Activated CD4-positive, CD25-positive, alpha-beta regulatory T cell (primary cell): ENCODE results near the gene MEPCE.
A peak's percentile ranks its signal among the peaks of the same experiment; 100 is the strongest.
"Not testable (repeated sequence)": the region's sequence is repeated elsewhere in the genome, so short reads cannot be mapped to it uniquely, and the experiment has no call there.

Source experiments
- DNase-seq, 4 experiments: peaks; one replicate each; lab custom pipeline; 2025; lab: John Stamatoyannopoulos, UW

The MEPCE gene

DNA sequence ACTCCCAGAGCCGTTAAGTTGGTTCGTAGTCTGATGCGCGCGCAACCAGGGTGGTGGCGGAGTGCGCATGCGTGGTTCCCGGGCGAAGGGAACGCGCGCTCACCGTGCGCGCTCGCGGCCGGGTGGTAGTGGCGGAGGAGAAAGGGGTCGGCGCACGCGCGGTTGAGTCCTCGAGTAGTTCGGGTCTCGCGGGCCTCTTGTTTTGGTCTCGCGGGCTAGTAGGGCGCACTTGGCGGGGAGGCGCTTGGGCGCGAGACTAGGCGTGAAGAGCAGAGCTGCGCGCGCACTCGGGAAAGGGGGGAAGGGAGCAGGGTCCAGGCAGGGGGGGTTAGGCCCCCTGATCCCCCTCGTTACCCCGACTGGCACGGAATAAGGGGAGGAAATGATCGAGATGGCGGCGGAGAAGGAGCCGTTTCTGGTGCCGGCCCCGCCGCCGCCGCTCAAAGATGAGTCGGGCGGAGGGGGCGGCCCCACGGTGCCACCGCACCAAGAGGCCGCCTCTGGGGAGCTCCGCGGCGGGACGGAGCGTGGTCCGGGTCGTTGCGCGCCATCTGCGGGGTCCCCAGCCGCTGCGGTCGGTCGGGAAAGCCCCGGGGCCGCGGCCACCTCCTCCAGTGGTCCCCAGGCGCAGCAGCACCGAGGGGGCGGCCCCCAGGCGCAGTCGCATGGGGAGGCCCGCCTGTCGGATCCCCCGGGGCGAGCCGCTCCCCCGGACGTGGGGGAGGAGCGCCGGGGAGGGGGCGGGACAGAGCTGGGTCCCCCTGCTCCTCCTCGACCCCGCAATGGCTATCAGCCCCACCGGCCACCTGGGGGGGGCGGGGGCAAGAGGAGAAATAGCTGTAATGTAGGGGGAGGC is at the start of gene MEPCE:
Gene MEPCE, plus strand, starts transcription at position 195 of the 856 bp plus-strand sequence. Its CDS starts 188 bp downstream, at position 383.
- DNase-seq, result peak; percentile 93 to 98 (median 94)

GRCh38 chr7:100380196-100380595 is 49.4 kb upstream of the MEPCE start:
- DNase-seq, result no peak

DNA sequence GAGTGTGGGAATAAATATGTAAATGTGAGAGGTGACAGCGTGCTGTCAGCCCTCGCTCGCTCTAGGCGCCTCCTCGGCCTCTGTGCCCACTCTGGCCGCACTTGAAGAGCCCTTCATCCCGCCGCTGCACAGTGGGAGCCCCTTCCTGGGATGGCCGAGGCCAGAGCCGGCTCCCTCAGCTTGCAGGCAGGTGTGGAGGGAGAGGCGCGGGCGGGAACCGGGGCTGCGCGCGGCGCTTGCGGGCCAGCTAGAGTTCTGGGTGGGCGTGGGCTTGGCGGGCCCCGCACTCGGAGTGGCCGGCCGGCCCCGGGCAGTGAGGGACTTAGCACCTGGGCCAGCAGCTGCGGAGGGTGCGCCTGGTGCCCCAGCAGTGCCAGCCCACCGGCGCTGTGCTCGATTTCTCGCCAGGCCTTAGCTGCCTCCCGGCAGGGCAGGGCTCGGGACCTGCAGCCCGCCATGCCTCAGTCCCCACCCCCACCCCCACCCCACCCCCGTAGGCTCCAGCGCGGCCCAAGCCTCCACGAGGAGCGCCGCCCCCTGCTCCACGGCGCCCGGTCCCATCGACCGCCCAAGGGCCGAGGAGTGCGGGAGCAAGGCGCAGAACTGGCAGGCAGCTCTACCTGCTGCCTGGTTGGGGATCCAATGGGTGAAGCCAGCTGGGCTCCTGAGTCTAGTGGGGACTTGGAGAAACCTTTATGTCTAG is 47.9 kb upstream of the MEPCE start:
- DNase-seq, result not testable (repeated sequence)

GRCh38 chr7:100382234-100382853 is 47.3 kb upstream of the MEPCE start:
- not testable (repeated sequence) for DNase-seq

- no peak for DNase-seq
Measured at GRCh38 chr7:100384628-100385294, 44.9 kb upstream of the MEPCE start.

DNA sequence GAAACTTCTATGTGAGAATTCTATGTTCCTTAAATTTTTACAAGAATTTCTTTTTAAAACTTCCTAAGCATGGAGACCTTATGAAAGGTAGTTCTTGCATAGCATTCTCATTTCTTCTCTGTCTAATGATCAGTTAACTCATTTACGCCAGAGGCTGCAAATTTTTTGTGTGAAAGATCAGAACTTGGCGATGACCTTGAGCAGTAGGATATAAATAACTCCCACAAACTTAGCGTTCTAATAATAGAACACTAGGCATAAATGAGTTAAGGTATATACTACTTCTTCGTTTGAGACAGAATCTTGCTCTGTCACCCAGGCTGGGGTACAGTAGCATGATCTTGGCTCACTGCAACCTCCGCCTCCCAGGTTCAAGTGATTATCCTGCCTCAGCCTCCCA is 42.7 kb upstream of the MEPCE start:
- DNase-seq, result no peak

GRCh38 chr7:100387695-100388094 is 41.9 kb upstream of the MEPCE start:
- no peak for DNase-seq

DNA sequence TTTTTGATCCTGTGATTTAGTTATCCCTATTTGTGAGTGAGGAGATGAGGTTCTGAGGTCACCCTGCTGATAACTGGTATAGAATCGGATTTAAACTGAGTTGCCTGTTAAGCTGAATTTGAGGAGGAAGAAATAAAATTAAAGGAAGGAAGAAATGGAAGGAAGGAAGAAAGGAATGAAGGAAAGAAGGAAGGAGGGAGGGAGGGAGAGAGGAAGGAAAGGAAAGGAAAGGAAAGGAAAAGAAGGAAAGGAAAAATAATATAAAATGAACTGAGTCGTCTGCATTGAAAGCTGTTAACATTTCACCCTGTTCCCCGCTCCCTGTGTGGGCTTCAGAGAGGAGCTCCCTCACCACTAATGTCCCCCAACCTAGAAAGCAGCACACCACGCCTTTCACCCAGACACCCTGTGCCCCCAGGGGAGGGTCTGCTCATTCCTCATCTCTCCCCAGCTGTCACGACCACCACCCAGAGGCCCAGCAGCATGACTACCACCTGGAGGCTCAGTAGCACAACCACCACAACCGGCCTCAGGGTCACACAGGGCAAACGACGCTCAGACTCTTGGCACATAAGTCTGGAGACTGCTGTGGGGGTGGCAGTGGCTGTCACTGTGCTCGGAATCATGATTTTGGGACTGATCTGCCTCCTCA is 40.1 kb upstream of the MEPCE start:
- DNase-seq, result no peak

DNA sequence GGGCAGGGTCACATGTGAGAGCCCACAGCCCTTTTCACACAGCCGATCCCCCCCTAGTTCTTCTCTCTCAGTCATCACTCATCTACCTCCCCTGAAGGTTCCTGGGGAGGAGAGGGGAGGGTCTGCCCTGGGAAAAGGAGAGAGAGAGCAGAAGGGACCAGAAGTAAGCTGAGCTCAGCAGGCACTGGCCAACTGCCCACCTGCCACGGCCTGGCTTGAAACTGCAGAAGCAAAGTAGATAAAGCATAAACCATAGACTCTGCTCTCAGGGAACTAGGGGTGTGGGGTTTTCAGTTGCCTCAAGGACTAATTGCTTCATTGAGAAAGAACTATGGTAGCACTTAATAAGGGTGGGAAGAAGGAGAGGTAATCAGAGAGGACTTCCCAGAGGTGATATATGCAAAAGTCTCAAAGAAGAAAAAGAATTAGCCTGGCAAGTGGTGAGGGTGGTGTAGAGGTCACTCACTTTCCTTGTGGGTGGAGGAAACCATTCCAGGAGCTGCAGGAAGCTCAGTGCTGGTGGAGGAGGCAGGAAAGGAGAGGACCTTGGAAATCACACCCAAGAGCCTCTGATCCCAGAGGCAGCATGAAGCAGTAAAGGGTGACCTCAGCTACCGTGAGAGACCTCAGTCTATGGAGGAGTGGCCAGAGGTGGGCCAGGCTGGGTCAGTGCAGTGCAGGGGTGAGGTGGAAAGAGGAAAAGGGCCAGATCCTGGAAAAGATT is 39.2 kb upstream of the MEPCE start:
- DNase-seq, result no peak

- DNase-seq, result no peak
Measured at GRCh38 chr7:100393233-100393905, 36.3 kb upstream of the MEPCE start.

- DNase-seq, result no peak
Measured at GRCh38 chr7:100394077-100394476, 35.6 kb upstream of the MEPCE start.

DNA sequence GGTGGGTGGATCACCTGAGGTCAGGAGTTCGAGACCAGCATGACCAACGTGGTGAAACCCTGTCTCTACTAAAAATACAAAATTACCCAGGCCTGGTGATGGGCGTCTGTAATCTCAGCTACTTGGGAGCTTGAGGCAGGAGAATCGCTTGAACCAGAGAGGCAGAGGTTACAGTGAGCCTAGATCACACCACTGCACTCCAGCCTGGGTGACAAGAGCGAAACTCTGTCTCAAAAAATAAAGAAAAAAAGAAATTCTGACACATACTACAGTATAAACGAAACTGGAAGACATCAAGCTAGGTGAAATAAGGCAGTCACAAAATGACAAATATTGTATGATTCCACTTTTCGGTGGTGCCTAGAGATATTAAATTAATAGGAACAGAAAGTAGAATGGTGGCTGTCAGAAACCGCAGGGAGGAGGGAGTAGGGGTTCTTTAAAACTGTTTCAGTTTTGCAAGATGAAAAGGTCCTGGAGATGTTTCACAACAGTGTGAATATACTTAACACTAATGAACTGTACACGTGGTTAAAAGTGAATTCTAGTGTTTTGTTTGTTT is 33.1 kb upstream of the MEPCE start:
- DNase-seq, result peak in 1 of 4 experiments; percentile 14

DNA sequence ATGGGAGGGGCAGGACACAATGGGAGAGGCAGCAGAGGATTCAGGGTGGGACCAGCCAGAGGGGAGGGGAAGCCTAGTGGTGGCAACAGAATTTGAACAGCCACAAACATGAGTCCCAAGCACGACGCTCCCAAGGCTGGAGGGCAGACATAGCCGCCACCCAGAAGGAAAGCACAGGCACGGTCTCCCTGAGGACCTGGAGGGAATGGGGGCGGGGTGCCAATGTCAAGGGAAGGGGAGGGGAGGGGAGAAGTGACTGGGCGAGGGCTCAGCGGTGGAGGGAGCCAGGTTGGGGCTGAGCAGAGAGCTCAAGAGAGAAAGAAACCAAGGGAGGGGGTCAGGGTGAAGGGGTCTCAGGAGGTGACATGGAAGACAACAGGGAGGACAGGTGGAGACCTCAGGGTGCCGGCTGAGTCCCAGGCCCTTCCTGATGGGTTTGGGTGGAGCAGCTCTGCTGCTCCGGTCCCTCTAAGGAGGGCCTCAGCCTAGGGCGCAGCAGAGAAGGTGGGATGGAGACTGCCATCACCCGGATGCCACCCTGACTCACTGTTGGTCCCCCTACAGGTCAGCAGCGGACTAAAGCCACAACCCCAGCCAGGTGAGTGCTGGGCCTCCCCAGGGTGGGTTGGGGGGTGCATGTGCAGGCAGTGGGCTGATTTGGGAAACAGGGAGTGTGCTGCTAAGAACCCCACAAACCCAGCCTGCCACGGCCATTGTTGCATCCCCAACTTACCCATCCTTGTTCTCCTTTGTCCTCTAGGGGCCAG is 32.1 kb upstream of the MEPCE start:
- DNase-seq, result no peak

DNA sequence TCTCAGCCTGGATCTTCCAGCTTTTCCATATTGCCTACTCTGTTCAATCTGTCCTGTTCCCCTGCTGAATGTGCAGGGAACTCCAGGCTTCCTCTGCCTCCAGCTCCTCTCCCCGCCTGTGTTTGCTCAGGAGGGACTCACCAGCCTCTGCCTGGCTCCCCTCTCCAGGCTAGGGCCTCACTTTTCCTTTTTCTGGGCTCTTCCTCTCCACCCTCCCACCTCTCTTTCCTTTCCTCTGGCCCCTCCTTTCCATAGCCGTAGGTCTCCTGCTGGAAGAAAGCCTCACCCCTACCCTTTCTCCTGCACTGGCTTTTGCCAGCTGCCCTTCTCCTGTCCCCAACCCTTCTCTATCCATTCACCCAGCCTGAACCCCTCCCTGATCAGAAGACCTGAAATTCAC is 31.4 kb upstream of the MEPCE start:
- no peak for DNase-seq

DNA sequence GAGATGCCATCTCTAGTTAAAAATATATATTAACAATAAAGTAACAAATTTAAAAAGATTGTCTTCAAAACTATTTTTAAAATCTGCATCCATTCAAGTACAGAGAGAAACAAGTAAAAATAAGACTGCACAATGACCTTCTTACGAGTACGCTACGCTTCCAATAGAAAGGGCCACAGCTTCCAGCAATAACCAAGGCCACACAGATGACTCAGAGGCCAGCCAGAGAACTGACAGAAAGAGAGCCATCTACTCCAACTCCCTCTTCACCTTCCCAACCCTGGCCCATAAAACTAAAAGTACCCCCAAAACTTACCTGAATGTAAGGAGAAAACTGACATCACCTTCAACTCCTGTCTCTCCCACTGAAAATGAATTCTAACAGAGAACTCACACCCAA is 29.6 kb upstream of the MEPCE start:
- DNase-seq, result no peak

- DNase-seq, result no peak
Measured at GRCh38 chr7:100400656-100401055, 29.0 kb upstream of the MEPCE start.

DNA sequence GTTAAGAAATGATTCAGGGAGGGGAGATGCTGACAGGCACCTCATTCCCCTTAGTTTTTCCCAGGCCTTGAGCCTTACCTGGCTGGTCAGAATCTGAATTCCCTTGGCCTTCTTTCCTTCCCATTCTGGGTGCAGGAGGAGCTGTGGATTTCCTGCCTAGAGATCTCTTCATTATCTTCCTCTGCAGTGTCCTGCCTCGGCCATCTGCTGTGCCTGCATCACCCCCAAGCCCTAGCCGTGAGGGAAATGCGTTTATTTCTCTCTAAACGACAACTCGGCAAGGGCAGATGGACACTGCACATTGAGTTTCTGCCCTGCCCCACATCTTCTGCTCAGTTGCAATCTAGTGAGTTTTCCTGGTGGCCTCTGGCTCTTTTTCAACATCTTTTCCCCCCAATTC is 27.8 kb upstream of the MEPCE start:
- DNase-seq, result no peak

DNA sequence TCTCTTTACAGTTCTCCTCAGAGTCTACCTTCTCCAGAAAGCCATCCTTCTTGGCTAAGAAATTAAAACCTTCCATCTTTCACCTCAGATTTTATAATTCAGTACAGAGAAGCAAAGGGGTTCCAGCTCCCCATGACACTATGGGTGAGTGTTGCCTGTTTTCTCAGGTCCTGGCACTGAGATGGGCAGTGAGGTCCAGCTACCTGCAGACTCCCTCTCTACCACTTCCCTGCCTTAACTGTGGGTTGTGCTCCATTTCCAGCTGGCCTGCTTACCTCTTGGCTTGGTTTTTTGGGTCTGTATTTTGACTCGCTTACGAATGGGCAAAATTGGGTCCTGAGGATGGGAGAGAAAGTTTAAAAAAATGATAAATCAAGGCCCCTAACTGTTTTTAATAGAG is 27.4 kb upstream of the MEPCE start:
- no peak for DNase-seq

GRCh38 chr7:100406767-100407166 is 22.9 kb upstream of the MEPCE start:
- no peak for DNase-seq
